ENCODE measurements around the gene BCAP31. TPM values are rescaled to one million over a fixed set of nuclear protein-coding genes. Genes with fewer than 3 reads are reported as not detected.

BCAP31 gene
- total RNA-seq, result 100 to 1,000 TPM; 106 to 121 TPM
- 100 to 1,000 TPM; 166 to 173 TPM for polyA plus RNA-seq (ENCODE audit: insufficient read length in 2 of 2)
- long read RNA-seq, donor 1, transcript BCAP31-209 (2 exons, 893 nt), result minor isoform, 8 of 134 reads
- long read RNA-seq, donor 1, transcript BCAP31-201 (8 exons, 1,643 nt), result major isoform, 83 of 134 reads
- long read RNA-seq, donor 1, partial matches to known transcripts, result 30 of 134 reads
- long read RNA-seq, donor 1, other reads (novel, unspliced or antisense), result 11 of 134 reads
- long read RNA-seq, donor 2, transcript BCAP31-201 (8 exons, 1,643 nt), result major isoform, 21 of 22 reads
- long read RNA-seq, donor 2, partial matches to known transcripts, result 0 of 22 reads
- long read RNA-seq, donor 2, other reads (novel, unspliced or antisense), result 0 of 22 reads
- long read RNA-seq, donor 3, transcript BCAP31-201 (8 exons, 1,643 nt), result major isoform, 38 of 45 reads
- long read RNA-seq, donor 3, partial matches to known transcripts, result 0 of 45 reads
- long read RNA-seq, donor 3, other reads (novel, unspliced or antisense), result 5 of 45 reads
- long read RNA-seq, donor 4, transcript BCAP31-201 (8 exons, 1,643 nt), result major isoform, 103 of 145 reads
- long read RNA-seq, donor 4, partial matches to known transcripts, result 26 of 145 reads
- long read RNA-seq, donor 4, other reads (novel, unspliced or antisense), result 9 of 145 reads

DNA sequence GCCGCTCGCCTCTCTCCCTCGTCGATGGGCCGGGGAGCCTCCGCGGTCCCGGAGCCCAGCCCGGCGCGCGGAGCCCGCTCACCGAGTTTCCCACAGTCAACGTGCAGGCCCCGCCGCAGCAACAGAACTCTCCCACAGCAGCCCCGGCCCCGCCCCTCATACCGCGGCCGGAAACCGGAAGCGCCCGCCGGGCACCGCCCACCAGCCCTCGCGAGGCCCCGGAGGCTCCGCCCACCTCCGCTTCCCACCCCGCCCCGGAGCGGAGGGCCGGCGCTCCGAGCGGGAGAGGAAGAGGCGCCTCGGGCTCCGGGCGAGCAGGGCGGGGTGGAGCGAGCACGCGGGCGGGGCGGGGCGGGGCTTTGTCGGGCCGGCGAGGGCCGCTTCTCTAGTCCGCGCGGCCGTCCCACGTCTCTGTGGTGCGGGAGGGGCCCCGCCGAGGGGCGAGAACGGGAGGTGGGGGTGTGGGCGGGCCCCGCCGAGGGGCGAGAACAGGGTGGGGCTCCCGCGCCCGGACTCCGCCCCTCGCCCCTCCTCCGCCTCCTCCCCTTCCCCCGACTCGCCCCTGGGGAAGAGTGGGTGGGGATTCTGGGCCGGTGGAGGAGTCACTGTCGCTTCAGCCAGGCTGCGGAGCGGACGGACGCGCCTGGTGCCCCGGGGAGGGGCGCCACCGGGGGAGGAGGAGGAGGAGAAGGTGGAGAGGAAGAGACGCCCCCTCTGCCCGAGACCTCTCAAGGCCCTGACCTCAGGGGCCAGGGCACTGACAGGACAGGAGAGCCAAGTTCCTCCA lies at the start of gene BCAP31, which contains the start of gene ABCD1:
TSS of gene BCAP31 (minus strand) at position 136 of the 787 bp plus-strand sequence. CDS start 1,143 bp downstream, outside the sequence.
TSS of gene ABCD1 (plus strand) at position 605 of the 787 bp plus-strand sequence. CDS start 411 bp downstream, outside the sequence.
- peak in 3 of 6 donors; percentile 73 to 95 (median 93) for DNase-seq (ENCODE audit: low read depth in 4 of 6, low spot score in 6 of 6)
- Histone ChIP-seq H3K27ac (ENCODE audit: low read depth, low read length) (peak within 1 kb of the TSS; percentile 61), H3K4me1 (ENCODE audit: control insufficient read depth, insufficient read depth, low read length) (peaks cover 58% of the 10 kb centered on the region), H3K36me3 (ENCODE audit: control insufficient read depth, insufficient read depth, low read length) (peaks cover 18% of the 10 kb centered on the region), H3K27me3 (ENCODE audit: control insufficient read depth, insufficient read depth, low read length) (no peaks in the 10 kb centered on the region), H3K9me3 (ENCODE audit: control insufficient read depth, insufficient read depth, low read length) (no peaks in the 10 kb centered on the region), H3K4me3 (ENCODE audit: low read depth, low read length) (peak within 1 kb of the TSS; percentile 41)
- 21% methylated on average over 66 of the region's 88 CpGs for WGBS (ENCODE audit: insufficient coverage)

- DNase-seq (ENCODE audit: low read depth in 4 of 6, low spot score in 6 of 6), result no peak
- Histone ChIP-seq H3K4me1 (ENCODE audit: control insufficient read depth, insufficient read depth, low read length) (peaks cover 28% of the 10 kb centered on the region), H3K36me3 (ENCODE audit: control insufficient read depth, insufficient read depth, low read length) (peaks cover 94% of the 10 kb centered on the region), H3K27me3 (ENCODE audit: control insufficient read depth, insufficient read depth, low read length) (no peaks in the 10 kb centered on the region), H3K9me3 (ENCODE audit: control insufficient read depth, insufficient read depth, low read length) (no peaks in the 10 kb centered on the region), H3K4me3 (ENCODE audit: low read depth, low read length) (no peak overlapping the region), H3K27ac (ENCODE audit: low read depth, low read length) (no peak overlapping the region)
- WGBS (ENCODE audit: insufficient coverage), result 96% methylated on average over 22 of the region's 23 CpGs
These were observed 49.0 kb upstream of the BCAP31 start for GRCh38 chrX:153773218-153773611.

DNA sequence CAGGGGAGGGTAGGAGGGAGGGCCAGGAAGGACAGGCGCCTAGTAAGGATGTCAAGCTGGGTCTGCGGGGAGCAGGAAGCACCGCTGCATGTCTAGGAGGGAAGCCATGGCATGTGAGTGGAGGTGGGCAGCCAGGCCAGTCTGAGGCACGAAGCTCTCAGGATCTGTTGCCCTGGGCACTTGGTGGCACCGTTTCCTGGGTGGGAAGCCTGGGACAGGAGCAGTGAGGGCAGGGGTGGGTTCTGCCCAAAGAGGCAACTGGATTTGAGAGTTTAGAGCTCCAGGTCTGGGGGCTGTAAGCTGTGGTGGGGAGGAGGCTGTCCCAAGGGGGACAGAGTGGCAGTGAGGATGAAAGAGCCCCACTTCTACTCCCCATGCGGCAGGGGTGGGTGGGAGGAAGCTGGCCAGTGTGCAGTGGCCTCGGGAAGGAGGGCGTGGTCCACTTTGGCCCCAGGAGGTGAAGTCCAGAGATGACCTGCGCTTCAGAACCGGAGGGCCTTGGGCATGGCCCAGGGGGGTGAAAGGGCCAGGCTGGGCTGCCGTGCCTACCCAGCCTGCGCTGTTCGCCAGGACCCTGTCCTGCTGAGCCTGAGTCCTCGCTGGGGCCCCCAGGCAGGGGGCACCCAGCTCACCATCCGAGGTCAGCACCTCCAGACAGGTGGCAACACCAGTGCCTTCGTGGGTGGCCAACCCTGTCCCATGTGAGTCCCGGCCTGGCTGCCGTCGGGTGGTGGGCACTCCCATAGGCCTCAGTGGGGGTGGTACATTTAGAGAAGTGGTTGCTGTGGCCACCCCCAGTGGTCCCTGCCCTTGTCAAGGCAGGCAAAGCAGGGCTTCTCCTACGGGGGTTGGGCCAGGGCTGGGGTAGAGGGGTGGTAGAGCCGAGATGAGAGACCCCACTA lies 48.4 kb upstream of the BCAP31 start:
- Histone ChIP-seq H3K4me1 (ENCODE audit: control insufficient read depth, insufficient read depth, low read length) (peaks cover 34% of the 10 kb centered on the region), H3K27ac (ENCODE audit: low read depth, low read length) (no peak overlapping the region), H3K9me3 (ENCODE audit: control insufficient read depth, insufficient read depth, low read length) (no peaks in the 10 kb centered on the region), H3K36me3 (ENCODE audit: control insufficient read depth, insufficient read depth, low read length) (peaks cover 94% of the 10 kb centered on the region), H3K4me3 (ENCODE audit: low read depth, low read length) (no peak overlapping the region), H3K27me3 (ENCODE audit: control insufficient read depth, insufficient read depth, low read length) (no peaks in the 10 kb centered on the region)
- DNase-seq (ENCODE audit: low read depth in 4 of 6, low spot score in 6 of 6), result no peak
- whole genome bisulfite sequencing (ENCODE audit: insufficient coverage), result 76% methylated on average over 17 of the region's 21 CpGs

DNA sequence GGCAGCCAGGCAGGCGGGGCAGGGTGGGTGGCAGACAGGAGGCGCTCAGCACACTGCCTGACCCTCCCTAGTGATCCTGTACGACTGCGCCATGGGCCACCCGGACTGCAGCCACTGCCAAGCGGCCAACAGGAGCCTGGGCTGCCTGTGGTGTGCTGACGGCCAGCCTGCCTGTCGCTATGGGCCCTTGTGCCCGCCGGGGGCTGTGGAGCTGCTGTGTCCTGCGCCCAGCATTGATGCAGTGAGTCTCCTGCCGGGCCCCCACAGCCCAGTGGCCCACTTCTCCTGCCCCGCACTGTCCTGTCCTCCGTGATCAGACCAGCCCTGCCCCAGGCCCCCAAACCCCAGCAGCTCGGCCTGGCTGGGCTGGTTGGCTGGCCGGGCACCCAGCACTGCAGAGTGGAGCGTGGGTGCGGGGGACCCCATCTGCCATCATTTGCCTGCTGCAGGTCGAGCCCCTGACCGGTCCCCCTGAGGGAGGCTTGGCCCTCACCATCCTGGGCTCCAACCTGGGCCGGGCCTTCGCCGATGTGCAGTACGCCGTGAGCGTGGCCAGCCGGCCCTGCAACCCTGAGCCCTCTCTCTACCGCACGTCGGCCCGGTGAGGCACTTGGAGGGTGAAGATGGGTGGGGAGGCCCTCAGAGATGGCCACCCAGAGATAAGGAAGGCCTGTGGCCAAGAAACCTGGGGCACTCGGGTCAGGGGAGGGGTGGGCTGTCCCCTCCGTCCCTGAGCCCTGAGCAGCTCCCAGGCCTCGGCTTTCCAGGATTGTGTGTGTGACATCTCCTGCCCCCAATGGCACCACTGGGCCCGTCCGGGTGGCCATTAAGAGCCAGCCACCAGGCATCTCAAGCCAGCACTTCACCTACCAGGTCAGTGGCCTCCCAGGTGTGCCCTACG lies 47.5 kb upstream of the BCAP31 start:
- Histone ChIP-seq H3K27me3 (ENCODE audit: control insufficient read depth, insufficient read depth, low read length) (no peaks in the 10 kb centered on the region), H3K36me3 (ENCODE audit: control insufficient read depth, insufficient read depth, low read length) (peaks cover 93% of the 10 kb centered on the region), H3K4me1 (ENCODE audit: control insufficient read depth, insufficient read depth, low read length) (peaks cover 43% of the 10 kb centered on the region), H3K9me3 (ENCODE audit: control insufficient read depth, insufficient read depth, low read length) (no peaks in the 10 kb centered on the region), H3K4me3 (ENCODE audit: low read depth, low read length) (no peak overlapping the region), H3K27ac (ENCODE audit: low read depth, low read length) (no peak overlapping the region)
- 85% methylated on average over 35 of the region's 37 CpGs for WGBS (ENCODE audit: insufficient coverage)
- no peak for DNase-seq (ENCODE audit: low read depth in 4 of 6, low spot score in 6 of 6)

- Histone ChIP-seq H3K9me3 (ENCODE audit: control insufficient read depth, insufficient read depth, low read length) (no peaks in the 10 kb centered on the region), H3K4me3 (ENCODE audit: low read depth, low read length) (no peak overlapping the region), H3K4me1 (ENCODE audit: control insufficient read depth, insufficient read depth, low read length) (peaks cover 50% of the 10 kb centered on the region), H3K27me3 (ENCODE audit: control insufficient read depth, insufficient read depth, low read length) (no peaks in the 10 kb centered on the region), H3K27ac (ENCODE audit: low read depth, low read length) (no peak overlapping the region), H3K36me3 (ENCODE audit: control insufficient read depth, insufficient read depth, low read length) (peaks cover 95% of the 10 kb centered on the region)
- WGBS (ENCODE audit: insufficient coverage), result 86% methylated on average over 17 of the region's 18 CpGs
- DNase-seq (ENCODE audit: low read depth in 4 of 6, low spot score in 6 of 6), result no peak
These were observed 46.6 kb upstream of the BCAP31 start for GRCh38 chrX:153770601-153771414.

- no peaks in the 10 kb centered on the region for H3K27me3 ChIP-seq (ENCODE audit: control insufficient read depth, insufficient read depth, low read length)
These were observed 45.8 kb upstream of the BCAP31 start for GRCh38 chrX:153769865-153770600.

GRCh38 chrX:153769158-153769864 lies 45.1 kb upstream of the BCAP31 start:
- Histone ChIP-seq H3K36me3 (ENCODE audit: control insufficient read depth, insufficient read depth, low read length) (peaks cover 80% of the 10 kb centered on the region), H3K9me3 (ENCODE audit: control insufficient read depth, insufficient read depth, low read length) (no peaks in the 10 kb centered on the region), H3K4me3 (ENCODE audit: low read depth, low read length) (no peak overlapping the region), H3K27ac (ENCODE audit: low read depth, low read length) (no peak overlapping the region), H3K4me1 (ENCODE audit: control insufficient read depth, insufficient read depth, low read length) (peaks cover 65% of the 10 kb centered on the region), H3K27me3 (ENCODE audit: control insufficient read depth, insufficient read depth, low read length) (no peaks in the 10 kb centered on the region)
- WGBS (ENCODE audit: insufficient coverage), result 90% methylated on average over 23 of the region's 23 CpGs
- no peak for DNase-seq (ENCODE audit: low read depth in 4 of 6, low spot score in 6 of 6)

More at GRCh38 chrX:153769865-153770600, 45.8 kb upstream of the BCAP31 start:
- Histone ChIP-seq H3K9me3 (ENCODE audit: control insufficient read depth, insufficient read depth, low read length) (no peaks in the 10 kb centered on the region), H3K4me1 (ENCODE audit: control insufficient read depth, insufficient read depth, low read length) (peaks cover 58% of the 10 kb centered on the region), H3K4me3 (ENCODE audit: low read depth, low read length) (no peak overlapping the region), H3K36me3 (ENCODE audit: control insufficient read depth, insufficient read depth, low read length) (peaks cover 87% of the 10 kb centered on the region), H3K27ac (ENCODE audit: low read depth, low read length) (no peak overlapping the region)
- WGBS (ENCODE audit: insufficient coverage), result 81% methylated on average over 24 of the region's 25 CpGs
- no peak for DNase-seq (ENCODE audit: low read depth in 4 of 6, low spot score in 6 of 6)
